Measurements from ENCODE around the gene DUSP6.
A peak's percentile ranks its signal among the peaks of the same experiment; 100 is the strongest.
"Not testable (repeated sequence)": the region's sequence is repeated elsewhere in the genome, so short reads cannot be mapped to it uniquely, and the experiment has no call there.

Gene DUSP6

DNA sequence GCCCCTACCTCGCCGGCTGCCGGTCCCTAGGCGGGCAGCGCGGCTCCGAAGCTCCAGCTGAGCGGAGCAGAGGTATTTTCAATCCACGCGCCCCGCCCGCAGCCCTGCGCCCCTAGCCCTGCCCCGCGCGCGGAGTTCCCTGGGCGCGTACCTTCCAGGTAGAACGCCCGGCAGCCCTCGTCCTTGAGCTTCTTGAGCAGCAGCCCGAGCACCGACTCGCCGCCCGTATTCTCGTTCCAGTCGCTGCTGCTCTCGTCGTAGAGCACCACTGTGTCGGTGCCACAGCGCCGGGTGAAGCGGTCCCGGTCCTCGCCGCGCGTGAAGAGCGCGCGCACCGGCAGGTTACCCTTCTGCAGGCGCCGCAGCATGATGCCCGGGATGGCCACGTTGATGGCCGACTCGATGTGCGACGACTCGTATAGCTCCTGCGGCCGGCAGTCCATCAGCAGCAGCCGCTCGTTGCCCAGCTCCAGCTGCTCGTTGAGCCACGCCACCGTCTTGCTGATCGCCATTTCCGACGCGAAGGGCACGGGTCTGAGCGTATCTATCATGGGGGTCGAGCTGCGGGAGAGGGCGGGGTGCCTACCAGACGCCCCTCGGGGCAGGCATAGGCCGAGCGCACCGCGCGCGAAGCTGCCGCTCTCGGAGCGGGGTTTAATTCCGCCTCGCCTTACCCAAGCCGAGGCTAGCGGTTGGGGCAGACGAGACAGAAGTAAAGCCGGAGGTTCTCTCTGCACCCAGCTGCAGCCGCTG lies 636 bp downstream of the DUSP6 start:
- peak; percentile 34 for DNase-seq

- peak; percentile 11 for DNase-seq
Measured at GRCh38 chr12:89350630-89351488, 1.4 kb downstream of the DUSP6 start.

- no peak for DNase-seq
Measured at GRCh38 chr12:89350260-89350629, 2.1 kb downstream of the DUSP6 start.

DNA sequence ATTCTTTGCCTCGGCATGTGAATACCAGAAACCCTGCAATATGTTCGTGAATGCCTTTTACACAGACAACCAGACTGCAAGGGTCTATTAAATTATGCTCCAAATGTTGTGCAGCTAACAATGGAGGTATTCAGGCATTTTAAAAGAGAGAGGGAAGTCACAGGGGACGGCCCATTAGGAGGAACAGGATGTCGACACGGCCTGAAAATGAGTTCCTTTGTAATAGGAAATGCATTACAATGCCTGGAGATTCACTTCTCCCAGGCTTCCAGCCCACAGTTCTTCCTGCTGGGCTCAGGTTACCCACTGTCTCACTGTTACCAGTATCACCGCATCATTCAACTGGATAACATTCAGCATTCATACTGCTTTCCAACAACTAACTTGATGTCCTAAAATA lies 2.5 kb downstream of the DUSP6 start:
- DNase-seq = peak; percentile 51

GRCh38 chr12:89348894-89349699 lies 3.2 kb downstream of the DUSP6 start:
- DNase-seq = no peak

DNA sequence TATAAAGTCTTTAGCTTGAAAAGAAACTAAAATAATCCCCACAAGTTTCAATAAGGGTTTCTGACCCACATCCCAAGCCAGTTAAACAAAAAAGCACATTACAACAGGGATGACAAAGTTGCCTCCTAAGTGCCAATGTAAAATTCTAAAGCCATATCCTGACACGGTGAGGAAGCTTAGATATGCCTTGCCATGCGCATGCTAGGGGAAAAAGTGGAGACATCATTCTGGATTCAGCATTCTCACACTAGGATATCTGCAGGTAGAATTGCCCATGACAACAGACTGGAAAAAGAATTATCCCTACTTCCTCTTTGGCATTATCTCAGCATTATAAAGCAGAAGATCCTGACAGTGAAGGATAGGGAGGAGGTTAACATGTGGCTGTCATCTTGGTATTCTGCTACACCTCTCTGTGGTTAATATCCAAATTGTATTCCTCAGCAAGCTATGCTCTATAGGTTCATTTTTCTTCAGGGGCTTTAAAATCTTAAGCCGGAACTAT lies 4.9 kb downstream of the DUSP6 start:
- DNase-seq = no peak

GRCh38 chr12:89346741-89347324 lies 5.5 kb downstream of the DUSP6 start:
- DNase-seq = peak; percentile 45

DNA sequence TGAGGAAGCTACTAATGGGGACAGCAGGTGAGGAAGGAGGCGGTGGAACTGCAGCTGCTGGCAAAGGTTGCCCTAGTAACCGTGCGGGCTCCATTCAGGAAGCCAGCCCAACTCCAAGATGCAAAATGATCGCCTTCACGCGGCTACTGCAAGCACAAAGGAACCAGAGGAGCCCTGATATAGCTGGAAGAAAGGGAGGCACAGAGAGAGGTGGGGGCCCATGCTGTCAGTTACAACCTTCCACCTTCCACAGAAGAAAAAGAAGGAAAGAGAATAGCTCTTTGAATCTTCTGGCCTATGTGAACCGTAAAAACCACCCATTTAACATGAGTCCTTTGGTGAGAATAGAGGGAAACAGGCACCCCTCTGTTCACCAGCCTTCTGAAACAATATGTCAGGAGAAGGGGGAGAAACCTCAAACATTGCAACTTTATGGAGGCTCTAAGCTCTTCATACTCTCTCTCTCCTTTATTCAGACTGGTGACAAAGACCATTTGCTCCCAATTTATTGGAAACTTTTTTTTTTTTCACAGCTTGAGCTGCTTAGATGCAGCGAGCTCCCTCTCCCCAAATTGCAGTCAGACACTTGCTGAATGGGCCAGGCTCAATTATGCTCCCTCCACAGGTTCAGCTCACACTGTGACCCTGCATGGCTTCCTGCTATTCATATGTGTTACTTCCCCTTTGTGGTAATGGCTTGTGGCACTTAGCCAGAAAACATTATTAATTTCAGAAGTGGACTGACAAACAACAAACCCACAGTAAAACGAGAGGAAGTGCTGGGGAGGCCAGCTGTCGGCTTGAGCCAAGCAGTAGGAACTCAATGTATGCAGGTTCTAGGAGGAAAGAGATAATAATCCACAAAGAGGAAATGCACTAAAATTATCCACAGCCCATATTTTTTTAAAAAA lies 6.2 kb downstream of the DUSP6 start:
- peak; percentile 28 for DNase-seq

GRCh38 chr12:89345376-89345775 lies 6.9 kb downstream of the DUSP6 start:
- no peak for DNase-seq

DNA sequence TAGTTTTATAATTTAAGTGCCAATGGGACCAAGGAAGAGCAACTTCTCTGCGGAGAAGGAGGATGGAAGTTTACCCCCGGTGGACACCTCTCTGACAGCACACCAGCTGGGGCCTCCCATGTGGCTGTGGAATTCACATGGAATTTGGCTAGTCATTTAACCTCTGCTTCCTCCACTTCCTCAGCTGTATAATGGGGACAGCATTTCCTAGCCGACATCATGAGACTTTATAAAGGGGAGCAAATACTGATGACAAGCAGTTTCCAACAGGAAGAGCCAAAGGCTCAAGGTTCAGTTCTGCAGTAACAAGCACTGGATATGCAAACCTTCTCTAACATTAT lies 7.5 kb downstream of the DUSP6 start:
- no peak for DNase-seq

GRCh38 chr12:89344043-89344861 lies 8.0 kb downstream of the DUSP6 start:
- DNase-seq = no peak

- peak; percentile 16 for DNase-seq
Measured at GRCh38 chr12:89343127-89343526, 9.2 kb downstream of the DUSP6 start.

- DNase-seq = no peak
Measured at GRCh38 chr12:89340861-89341260, 11.4 kb downstream of the DUSP6 start.

GRCh38 chr12:89339526-89339925 lies 12.8 kb downstream of the DUSP6 start:
- no peak for DNase-seq

GRCh38 chr12:89337136-89337535 lies 15.2 kb downstream of the DUSP6 start:
- not testable (repeated sequence) for DNase-seq

DNA sequence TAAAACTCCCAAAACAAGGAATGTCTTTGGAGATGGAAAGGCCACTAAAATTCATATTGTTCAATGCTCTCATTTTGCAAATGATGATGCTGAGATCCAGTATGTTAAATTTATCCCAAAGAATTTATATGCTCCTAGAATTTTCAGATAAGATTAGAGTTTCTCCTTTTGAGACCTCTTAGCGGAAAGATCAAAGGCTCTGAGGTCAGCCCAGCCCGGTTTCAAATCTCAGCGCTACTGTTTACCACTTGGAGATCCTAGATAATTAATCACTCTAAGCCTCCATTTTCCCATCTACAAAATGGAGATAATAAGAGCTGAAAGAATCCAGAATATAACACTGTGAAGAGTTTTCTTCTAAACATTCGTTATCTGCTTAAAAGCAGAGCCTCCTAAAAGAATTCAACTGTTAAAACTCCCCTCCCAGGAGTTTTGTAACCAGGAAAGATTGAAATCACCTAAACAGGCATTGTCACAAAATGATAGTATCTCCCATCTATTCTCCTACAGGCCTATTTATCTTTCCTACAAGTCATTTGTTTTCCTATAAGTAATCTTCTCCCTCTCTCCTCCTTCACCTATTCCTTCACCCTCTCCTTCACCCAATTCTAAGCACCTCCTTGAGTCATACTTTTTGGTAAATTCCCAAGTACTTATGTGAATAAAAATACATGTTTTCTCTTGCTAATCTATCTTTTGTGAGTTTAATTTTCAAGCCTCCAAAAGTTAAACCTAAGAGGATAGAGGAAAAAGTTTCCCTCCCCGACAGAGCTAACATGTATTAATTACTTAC lies 16.7 kb downstream of the DUSP6 start:
- no peak for DNase-seq

DNA sequence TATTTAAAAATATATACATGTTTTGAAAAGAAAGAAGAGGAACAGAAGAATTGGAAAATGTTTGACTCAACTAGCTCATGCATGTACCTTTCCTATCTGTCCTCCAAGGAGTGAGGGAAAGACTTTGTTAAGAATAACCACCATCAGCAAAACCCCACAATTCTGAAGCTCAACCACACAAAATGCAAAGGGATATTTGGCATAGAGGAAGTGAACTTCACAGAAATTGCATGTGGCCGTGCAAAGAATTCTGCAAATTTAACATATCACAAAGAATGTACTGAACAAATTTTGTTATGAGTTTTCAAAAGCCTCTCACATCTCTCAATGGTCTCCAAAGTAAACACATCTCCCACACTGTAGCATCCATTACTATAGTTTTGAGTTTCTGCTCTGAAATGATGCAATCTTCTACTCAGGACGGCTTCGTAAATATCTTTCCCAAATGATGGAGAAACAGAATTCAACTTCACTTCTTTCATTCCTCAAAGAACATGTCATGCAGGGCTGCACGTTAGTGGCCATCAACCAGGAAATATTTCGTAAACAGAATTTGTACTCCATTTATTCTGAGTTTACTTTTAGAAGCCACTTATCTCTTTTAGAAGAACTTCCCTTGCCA lies 17.6 kb downstream of the DUSP6 start:
- no peak for DNase-seq

DNA sequence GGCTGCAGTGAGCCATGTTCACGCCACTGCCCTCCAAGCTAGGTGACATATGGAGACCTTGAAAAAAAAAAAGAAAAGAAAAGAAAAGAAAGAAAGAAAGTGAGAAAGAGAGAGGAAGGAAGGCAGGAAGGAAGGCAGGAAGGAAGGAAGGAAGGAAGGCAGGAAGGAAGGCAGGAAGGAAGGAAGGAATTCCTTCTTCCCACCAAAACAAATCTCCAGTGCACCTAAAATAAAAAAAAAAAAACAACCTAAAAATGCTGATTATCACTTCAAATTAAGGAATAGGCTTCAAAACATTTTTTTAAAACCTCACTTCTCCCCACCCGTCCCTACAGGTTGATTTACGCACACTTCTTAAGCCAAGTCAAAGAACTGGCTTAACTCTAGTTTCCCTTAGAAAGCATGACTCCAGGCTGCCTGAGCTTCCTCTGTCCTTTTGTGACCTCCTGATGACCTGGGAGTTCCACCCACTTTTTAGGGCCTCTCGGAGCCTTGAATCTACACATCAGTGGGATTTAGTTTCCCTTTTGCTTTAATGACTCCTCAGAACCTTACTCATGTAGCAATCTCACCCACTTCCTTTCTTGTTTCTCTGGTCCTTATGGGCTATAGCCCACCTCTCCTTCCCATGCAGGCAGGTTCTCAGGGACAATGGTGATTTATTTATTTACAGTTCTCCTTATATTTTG lies 18.6 kb downstream of the DUSP6 start:
- no peak for DNase-seq
